Gastroesophageal sphincter (tissue), 4 donors: ENCODE measurements around the gene FAM149B1. TPM values are rescaled to one million over a fixed set of nuclear protein-coding genes. Genes with fewer than 3 reads are reported as not detected.

Experiments used
- ATAC-seq: fragments of 150-250 bp; one replicate; pipeline ENCODE4 v1.9.1; 2016; ENCODE audit warnings: mild to moderate bottlenecking, moderate library complexity
- H3K27ac ChIP-seq, 4 donors: fragments of 200-600 bp; sonication (generic) in 3 of 4; 1 replicate in 3 of 4; 2 replicates in 1 of 4; pipeline ENCODE4 v1.5.1; 2016 to 2019
- H3K27me3 ChIP-seq: fragments of 200-600 bp; sonication (generic); one replicate; pipeline ENCODE4 v1.5.1; 2019
- H3K36me3 ChIP-seq, 2 donors: fragments of 200-600 bp; sonication (generic); one replicate each; pipeline ENCODE4 v1.5.1; 2019; ENCODE audit warnings: control low read depth in 1 of 2
- H3K4me1 ChIP-seq, 3 donors: fragments of 200-600 bp; sonication (generic); 1 replicate in 2 of 3; 2 replicates in 1 of 3; pipeline ENCODE4 v1.5.1; 2016 to 2019; ENCODE audit warnings: control low read depth in 2 of 3
- H3K4me3 ChIP-seq, 2 donors: fragments of 200-600 bp; sonication (generic); one replicate each; pipeline ENCODE4 v1.5.1; 2019; ENCODE audit warnings: mild to moderate bottlenecking in 1 of 2, moderate library complexity in 1 of 2
- H3K9me3 ChIP-seq, 3 donors: fragments of 200-600 bp; sonication (generic); one replicate each; pipeline ENCODE4 v1.5.1; 2017 to 2019; ENCODE audit warnings: control low read depth in 2 of 3
- EP300 ChIP-seq: sonication (generic); formaldehyde crosslinking; IDR thresholded peaks from one replicate; pipeline ENCODE4 v1.6.1; 2017; ENCODE audit warnings: antibody characterized with exemption, mild to moderate bottlenecking
- POLR2A ChIP-seq, 2 donors: fragments of 450-650 bp; IDR thresholded peaks; one replicate each; pipeline ENCODE4 v1.6.1; 2017; ENCODE audit warnings: antibody characterized with exemption in 2 of 2, mild to moderate bottlenecking in 2 of 2, moderate library complexity in 1 of 2
- POLR2AphosphoS5 ChIP-seq: sonication (generic); formaldehyde crosslinking; IDR thresholded peaks from one replicate; pipeline ENCODE4 v1.6.1; 2017; ENCODE audit warnings: antibody characterized with exemption
- WGBS, 2 donors: methylation state at CpG; one replicate each; pipeline ENCODE4 v1.1.5; 2018; ENCODE audit warnings: low coverage in 1 of 2; 5-methylcytosine and 5-hydroxymethylcytosine counted together
- total RNA-seq, 4 donors: library from RNA; depleted of rRNA; stranded (reverse); fragments of >200 nt; gene quantifications; one replicate each; pipeline ENCODE4 v1.1.0, GENCODE V29; 2016
- TF ChIP-seq, protein P1 (sequence below), 4 experiments: fragments of 200-600 bp in 2 of 4; fragments of 450-650 bp in 2 of 4; sonication (generic) in 1 of 4; IDR thresholded peaks; one replicate each; pipeline ENCODE4 v1.5.1; 2017 to 2019; ENCODE audit warnings: antibody characterized with exemption in 4 of 4, mild to moderate bottlenecking in 2 of 4, moderate library complexity in 2 of 4

The FAM149B1 gene
- total RNA-seq, 4 donors from 2014 or later = 10.9 to 16.2 (median 15.2) TPM

- H3K9me3 ChIP-seq = no peaks in the 10 kb centered on the region
- H3K36me3 ChIP-seq = peaks cover 0 to 33% of the 10 kb centered on the region in 2 donors
- no peak overlapping the region for H3K27ac ChIP-seq
- peaks cover 0 to 11% (median 5%) of the 10 kb centered on the region in 3 donors for H3K4me1 ChIP-seq
- no peaks in the 10 kb centered on the region for H3K27me3 ChIP-seq
- no peak for ATAC-seq
- H3K4me3 ChIP-seq = no peak overlapping the region
- TF ChIP-seq POLR2A (IDR thresholded peaks at IDR 0.05) = no peak
- no peak for TF ChIP-seq EP300
- no peak for TF ChIP-seq POLR2AphosphoS5
- TF ChIP-seq, protein P1, sequence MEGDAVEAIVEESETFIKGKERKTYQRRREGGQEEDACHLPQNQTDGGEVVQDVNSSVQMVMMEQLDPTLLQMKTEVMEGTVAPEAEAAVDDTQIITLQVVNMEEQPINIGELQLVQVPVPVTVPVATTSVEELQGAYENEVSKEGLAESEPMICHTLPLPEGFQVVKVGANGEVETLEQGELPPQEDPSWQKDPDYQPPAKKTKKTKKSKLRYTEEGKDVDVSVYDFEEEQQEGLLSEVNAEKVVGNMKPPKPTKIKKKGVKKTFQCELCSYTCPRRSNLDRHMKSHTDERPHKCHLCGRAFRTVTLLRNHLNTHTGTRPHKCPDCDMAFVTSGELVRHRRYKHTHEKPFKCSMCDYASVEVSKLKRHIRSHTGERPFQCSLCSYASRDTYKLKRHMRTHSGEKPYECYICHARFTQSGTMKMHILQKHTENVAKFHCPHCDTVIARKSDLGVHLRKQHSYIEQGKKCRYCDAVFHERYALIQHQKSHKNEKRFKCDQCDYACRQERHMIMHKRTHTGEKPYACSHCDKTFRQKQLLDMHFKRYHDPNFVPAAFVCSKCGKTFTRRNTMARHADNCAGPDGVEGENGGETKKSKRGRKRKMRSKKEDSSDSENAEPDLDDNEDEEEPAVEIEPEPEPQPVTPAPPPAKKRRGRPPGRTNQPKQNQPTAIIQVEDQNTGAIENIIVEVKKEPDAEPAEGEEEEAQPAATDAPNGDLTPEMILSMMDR (IDR thresholded peaks at IDR 0.05) = no peak
These were observed 4.9 kb downstream of the FAM149B1 start for GRCh38 chr10:73172867-73173266.

DNA sequence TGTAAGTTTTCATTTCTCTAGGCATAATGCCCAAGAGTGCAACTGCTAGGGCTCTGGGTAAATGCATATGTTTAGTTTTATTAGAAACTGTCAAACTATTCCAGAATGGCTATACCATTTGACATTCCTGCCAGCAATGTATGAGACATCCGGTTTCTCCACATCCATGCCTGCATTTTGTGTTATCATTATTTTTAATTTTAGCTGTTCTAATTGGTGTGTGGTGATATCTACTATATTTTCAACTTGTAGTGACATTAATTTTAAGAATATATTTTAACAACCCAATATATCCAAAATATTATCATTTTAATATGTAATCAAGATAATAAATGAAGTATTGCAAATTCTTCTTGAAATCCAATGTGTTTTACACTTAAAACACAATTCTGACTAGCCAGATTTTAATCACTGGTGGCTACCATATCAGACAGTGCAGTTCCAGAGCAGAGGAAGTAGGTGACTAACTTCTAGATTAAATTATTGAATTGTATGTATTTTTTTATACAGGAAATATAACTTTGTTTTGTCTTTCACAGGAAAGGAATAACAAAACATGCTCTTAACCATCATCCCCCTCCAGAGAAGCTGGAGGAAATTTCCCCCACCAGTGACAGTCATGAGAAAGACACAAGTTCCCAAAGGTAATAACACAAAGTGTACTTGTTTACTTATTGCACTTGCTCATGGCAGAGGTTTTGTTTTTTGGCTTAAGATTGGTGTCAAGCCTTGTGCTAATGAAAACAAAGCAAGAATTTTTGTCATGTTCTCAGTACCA, 6.4 kb downstream of the FAM149B1 start:
- WGBS, 2 donors = 86 to 88% methylated on average over 1 of the region's 1 CpG
- TF ChIP-seq, protein P1 (IDR thresholded peaks at IDR 0.05) = no peak
- TF ChIP-seq POLR2A (IDR thresholded peaks at IDR 0.05) = no peak
- TF ChIP-seq EP300 = no peak
- Histone ChIP-seq H3K4me3 (no peak overlapping the region), H3K4me1 (peaks cover 0 to 2% (median 0%) of the 10 kb centered on the region in 3 donors), H3K36me3 (peaks cover 0 to 47% of the 10 kb centered on the region in 2 donors), H3K9me3 (no peaks in the 10 kb centered on the region), H3K27ac (no peak overlapping the region), H3K27me3 (no peaks in the 10 kb centered on the region)
- ATAC-seq = no peak

GRCh38 chr10:73182568-73182967, 14.6 kb downstream of the FAM149B1 start:
- H3K27me3 ChIP-seq = no peaks in the 10 kb centered on the region
- peaks cover 0 to 73% of the 10 kb centered on the region in 2 donors for H3K36me3 ChIP-seq
- 77 to 82% methylated on average over 1 to 2 of the region's 2 CpGs for WGBS, 2 donors
- no peak overlapping the region for H3K27ac ChIP-seq
- no peaks in the 10 kb centered on the region for H3K4me1 ChIP-seq
- ATAC-seq = no peak
- TF ChIP-seq, protein P1 (IDR thresholded peaks at IDR 0.05) = no peak
- TF ChIP-seq EP300 (no peak), POLR2AphosphoS5 (no peak), POLR2A (IDR thresholded peaks at IDR 0.05) (no peak)
- no peaks in the 10 kb centered on the region for H3K9me3 ChIP-seq
- no peak overlapping the region for H3K4me3 ChIP-seq

GRCh38 chr10:73183667-73184281, 15.9 kb downstream of the FAM149B1 start:
- 87 to 94% methylated on average over 3 of the region's 3 CpGs for WGBS, 2 donors
- no peak overlapping the region for H3K4me3 ChIP-seq
- no peak for ATAC-seq
- peaks cover 0 to 60% of the 10 kb centered on the region in 2 donors for H3K36me3 ChIP-seq
- no peak for TF ChIP-seq POLR2A (IDR thresholded peaks at IDR 0.05)
- no peak for TF ChIP-seq POLR2AphosphoS5
- TF ChIP-seq, protein P1 (IDR thresholded peaks at IDR 0.05) = no peak
- no peak for TF ChIP-seq EP300
- H3K27me3 ChIP-seq = no peaks in the 10 kb centered on the region
- no peaks in the 10 kb centered on the region for H3K4me1 ChIP-seq
- no peaks in the 10 kb centered on the region for H3K9me3 ChIP-seq
- H3K27ac ChIP-seq = no peak overlapping the region

- no peaks in the 10 kb centered on the region for H3K9me3 ChIP-seq
- no peaks in the 10 kb centered on the region for H3K4me1 ChIP-seq
- H3K27ac ChIP-seq = no peak overlapping the region
- 82 to 100% methylated on average over 1 of the region's 1 CpG for WGBS, 2 donors
- no peaks in the 10 kb centered on the region for H3K27me3 ChIP-seq
- H3K36me3 ChIP-seq = peaks cover 0 to 36% of the 10 kb centered on the region in 2 donors
- no peak overlapping the region for H3K4me3 ChIP-seq
- TF ChIP-seq, protein P1 (IDR thresholded peaks at IDR 0.05) = no peak
- TF ChIP-seq EP300 (no peak), POLR2AphosphoS5 (no peak), POLR2A (IDR thresholded peaks at IDR 0.05) (no peak)
- ATAC-seq = no peak
These were observed 18.3 kb downstream of the FAM149B1 start for GRCh38 chr10:73186266-73186665.
